ENCODE data around the gene EIF2B5.
"Not testable (repeated sequence)": the region's sequence is repeated elsewhere in the genome, so short reads cannot be mapped to it uniquely, and the experiment has no call there.

DNA sequence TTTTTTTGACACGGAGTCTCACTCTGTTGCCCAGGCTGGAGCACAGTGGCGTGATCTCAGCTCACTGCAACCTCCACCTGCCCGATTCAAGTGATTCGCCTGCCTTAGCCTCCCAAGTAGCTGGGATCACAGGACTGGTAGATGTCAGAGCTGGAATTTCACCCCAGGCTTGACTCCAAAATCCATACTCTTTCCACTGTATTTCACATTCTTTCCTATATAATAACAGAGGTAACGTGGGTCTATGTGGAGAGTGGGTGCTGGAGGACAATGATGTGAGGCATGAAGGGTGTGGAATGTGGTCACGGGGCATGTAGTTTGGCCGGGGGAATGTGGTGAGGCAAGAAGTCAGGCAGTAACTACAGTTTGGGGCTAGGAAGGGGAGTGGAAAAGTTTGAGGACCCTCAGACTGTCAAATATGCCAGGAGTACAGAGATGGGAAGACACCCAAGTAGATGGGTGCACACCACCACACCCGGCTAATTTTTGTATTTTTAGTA is 27.5 kb downstream of the EIF2B5 start:
- TF ChIP-seq EZH2phosphoT487 (IDR thresholded peaks at IDR 0.05; ENCODE audit: borderline replicate concordance, low read depth, low read length): not testable (repeated sequence)
- TF ChIP-seq, protein P1, sequence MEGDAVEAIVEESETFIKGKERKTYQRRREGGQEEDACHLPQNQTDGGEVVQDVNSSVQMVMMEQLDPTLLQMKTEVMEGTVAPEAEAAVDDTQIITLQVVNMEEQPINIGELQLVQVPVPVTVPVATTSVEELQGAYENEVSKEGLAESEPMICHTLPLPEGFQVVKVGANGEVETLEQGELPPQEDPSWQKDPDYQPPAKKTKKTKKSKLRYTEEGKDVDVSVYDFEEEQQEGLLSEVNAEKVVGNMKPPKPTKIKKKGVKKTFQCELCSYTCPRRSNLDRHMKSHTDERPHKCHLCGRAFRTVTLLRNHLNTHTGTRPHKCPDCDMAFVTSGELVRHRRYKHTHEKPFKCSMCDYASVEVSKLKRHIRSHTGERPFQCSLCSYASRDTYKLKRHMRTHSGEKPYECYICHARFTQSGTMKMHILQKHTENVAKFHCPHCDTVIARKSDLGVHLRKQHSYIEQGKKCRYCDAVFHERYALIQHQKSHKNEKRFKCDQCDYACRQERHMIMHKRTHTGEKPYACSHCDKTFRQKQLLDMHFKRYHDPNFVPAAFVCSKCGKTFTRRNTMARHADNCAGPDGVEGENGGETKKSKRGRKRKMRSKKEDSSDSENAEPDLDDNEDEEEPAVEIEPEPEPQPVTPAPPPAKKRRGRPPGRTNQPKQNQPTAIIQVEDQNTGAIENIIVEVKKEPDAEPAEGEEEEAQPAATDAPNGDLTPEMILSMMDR (conservative IDR thresholded peaks at IDR 0.05; ENCODE audit: low read length): not testable (repeated sequence)

Data from OCI-LY7 (cell line).